ENCODE results near the gene AFG1L.
"Not testable (repeated sequence)": the region's sequence is repeated elsewhere in the genome, so short reads cannot be mapped to it uniquely, and the experiment has no call there.

Gene AFG1L

DNA sequence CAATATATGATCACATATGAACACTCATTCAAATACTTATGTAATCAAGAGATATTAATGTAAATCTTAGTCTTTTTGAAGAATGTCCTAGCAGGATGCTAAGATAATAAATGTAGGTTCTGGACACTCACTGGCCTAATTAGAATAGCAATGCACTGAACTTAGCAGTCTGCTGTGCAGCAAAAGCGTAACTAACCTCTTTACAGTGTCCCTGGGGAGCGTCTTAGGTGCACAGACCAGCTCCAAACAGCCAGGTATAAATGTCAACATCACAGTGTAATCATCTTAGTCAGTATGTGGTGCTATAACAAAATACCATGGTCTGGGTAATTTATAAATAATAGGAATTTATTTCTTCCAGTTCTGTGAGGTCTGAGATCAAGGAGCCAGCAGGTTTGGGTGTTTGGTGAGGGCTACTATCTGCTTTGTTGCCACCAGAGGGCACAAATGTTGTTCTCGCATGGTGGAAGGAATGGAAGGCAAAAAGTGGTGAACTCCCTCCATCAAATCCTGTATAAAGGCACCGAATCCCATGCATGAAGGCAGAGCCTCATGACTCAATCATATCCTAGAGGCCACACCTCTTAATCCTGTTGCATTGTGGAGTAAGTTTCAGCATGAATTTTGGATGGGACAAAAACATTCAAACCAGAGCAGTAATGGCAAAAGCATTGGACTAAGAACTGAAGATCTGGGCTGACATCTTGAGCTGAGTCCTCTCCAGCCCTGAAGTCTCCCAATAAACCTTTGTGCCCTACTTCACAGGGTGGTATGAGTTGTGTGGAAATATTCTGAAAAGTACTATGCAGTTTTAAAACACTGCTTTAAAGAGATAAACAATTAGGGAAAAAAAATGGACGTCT, 224.1 kb downstream of the AFG1L start:
- DNase-seq (ENCODE audit: low spot score) = peak; percentile 49

DNA sequence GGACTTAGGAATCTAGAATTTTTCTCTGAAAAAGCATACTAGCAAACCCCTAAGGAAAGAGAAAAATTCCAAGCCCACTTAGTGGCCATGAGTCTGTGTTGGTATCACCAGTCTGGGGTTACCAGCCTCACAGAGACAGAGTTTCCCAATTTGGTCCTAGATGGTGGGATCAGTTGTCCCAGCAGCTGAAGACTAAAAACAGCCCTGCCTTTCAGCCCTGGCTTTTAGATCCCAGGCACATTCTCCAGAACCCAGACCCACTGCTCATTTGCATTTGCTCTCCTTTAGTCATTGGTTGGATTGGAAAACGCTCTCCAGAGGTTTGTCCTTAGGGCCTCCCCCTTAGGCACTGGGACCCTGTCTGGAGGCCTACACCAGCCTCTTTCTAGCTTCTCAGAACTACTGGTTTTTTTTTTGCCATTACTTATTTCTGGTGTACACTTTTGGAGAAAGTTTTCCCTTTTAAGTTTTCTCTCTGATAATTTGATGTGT, 226.8 kb downstream of the AFG1L start:
- no peak for DNase-seq (ENCODE audit: low spot score)

DNA sequence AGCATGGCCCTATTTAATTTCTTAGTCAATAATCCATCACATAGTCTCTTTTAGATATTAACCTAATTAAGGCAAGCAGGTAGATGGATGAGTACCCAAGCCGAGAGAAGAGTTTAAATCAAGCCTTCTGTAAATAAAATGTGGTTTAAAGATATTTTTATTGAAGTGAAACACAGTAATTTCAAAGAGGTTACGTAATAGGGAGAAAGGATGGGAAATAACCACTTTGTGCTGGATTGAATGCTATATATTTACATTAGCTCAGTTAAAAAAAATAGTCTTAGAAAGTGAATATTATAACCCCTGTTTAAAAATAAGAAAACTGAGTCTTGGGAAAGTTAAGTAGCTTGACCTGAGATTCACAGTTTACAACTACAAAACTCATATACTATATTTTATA, 228.8 kb downstream of the AFG1L start:
- no peak for DNase-seq (ENCODE audit: low spot score)

DNA sequence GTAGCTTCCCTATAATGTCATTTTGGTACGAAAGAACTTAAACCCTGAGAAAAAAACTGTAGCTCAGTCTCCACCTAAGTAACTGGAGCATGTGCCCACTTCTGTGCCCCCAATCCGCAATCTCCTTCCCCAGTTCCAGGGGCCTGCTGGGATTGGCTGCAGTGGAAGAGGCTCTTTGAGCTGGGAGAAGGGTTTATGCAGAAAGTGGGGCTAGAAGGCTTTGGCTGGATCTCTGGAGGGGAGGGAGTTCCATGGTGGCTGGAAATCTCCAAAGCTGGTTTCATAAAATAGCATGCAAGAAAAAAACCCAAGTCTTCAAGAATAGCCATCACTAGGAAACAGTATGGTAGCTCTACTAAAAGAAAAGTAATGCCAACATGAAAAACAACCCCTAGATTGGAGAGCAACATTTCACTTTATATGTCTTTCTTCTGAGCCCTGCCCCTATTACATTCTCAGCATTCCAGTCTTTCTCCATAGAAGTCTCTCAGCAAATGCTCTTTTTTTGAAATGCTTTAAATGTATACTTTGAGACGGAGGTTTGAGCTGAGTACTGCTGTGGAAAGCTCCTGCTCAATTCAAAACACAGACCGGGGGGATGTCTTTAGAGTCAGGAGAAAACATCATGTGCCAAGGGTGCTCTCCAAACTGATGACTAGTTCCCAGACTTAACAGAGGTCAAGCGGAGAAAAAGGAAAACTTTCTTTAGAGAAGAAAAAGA, 229.8 kb downstream of the AFG1L start:
- no peak for DNase-seq (ENCODE audit: low spot score)

GRCh38 chr6:108526739-108527174, 231.9 kb downstream of the AFG1L start:
- DNase-seq (ENCODE audit: low spot score) = peak; percentile 52

DNA sequence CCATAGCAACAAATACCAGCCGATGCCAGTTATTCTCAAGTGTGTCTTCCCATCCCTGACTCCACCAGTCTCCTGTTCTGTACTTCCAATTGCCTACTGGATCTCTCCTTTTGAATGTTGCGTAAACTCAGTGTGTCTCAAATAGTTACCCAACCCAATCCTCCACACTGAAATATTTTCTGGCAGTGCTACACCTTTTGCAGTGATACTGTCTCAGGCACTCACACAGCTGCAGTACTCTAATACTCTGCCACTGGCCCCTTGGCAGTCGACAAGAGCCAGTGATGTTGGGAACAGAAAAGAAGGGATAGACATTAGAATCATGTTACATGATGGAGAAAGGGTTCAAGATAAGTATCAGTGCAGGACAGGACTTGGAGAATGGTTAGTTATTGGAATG, 234.0 kb downstream of the AFG1L start:
- DNase-seq (ENCODE audit: low spot score) = no peak

GRCh38 chr6:108531332-108531731, 236.5 kb downstream of the AFG1L start:
- DNase-seq (ENCODE audit: low spot score) = no peak

- no peak for DNase-seq (ENCODE audit: low spot score)
These were observed 240.4 kb downstream of the AFG1L start for GRCh38 chr6:108535114-108535742.

- DNase-seq (ENCODE audit: low spot score) = not testable (repeated sequence)
These were observed 241.2 kb downstream of the AFG1L start for GRCh38 chr6:108535920-108536535.

DNA sequence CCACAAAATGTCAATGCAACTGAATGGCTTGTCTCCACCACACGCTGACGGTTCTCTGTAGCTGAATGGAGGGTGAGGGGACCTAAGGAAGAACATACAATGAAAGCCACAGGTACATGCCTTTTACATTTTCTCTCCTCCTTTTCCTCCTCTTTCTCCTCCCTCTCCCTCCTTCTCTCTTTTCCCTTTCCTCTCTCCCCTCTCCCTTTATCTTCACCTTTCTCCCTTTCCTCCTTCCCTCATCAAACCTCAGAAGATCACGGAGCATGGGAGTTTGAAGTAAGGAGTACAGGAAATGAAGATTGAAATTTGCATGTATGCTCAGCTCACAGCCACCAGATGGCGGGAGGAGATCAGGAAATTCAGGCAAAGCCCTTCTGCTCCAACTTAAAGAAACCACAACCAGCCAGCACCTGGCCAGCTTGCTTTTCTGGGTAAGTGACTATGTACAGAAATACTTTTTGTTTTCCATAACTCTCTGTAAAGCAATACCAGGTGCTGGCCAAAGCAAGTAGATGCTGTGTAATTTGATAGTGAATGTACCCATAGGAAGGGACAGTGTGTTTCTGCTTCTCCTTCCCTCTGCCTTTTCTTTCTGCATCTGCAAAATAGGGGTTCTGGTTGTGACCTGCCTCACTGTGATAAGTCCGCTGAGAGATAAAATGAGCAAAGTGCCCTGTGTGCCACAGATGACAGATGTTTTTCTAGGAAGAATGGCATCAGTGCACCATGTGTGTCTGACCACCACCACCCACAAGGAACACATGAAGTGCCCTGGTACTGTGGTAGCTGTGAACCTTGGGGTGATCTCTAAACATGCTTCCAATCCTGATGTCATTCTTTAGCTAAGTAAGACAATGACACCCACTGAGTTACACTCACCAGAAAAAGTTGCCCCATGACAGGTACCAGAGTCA, 247.2 kb downstream of the AFG1L start:
- peak; percentile 83 for DNase-seq (ENCODE audit: low spot score)

GRCh38 chr6:108543175-108543940, 248.5 kb downstream of the AFG1L start:
- no peak for DNase-seq (ENCODE audit: low spot score)

DNA sequence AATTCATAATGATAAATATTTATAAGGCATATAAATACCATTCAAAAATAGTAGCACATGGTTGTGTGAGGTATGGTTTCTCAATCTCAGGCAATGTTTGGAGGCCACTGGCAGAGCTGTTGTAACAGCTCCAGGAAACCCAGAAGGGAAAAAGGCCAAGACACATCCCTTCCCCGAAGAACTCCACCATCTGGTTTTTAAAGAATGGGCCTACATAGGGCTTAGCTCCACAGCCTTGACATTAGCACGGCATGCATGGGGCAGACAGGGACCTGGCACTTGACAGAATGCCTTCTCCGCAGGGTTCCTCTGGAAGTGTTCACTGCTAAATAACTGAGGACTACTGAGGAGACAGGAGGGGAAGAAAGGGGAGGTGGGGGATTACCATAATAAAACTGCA, 249.8 kb downstream of the AFG1L start:
- DNase-seq (ENCODE audit: low spot score) = no peak

DNA sequence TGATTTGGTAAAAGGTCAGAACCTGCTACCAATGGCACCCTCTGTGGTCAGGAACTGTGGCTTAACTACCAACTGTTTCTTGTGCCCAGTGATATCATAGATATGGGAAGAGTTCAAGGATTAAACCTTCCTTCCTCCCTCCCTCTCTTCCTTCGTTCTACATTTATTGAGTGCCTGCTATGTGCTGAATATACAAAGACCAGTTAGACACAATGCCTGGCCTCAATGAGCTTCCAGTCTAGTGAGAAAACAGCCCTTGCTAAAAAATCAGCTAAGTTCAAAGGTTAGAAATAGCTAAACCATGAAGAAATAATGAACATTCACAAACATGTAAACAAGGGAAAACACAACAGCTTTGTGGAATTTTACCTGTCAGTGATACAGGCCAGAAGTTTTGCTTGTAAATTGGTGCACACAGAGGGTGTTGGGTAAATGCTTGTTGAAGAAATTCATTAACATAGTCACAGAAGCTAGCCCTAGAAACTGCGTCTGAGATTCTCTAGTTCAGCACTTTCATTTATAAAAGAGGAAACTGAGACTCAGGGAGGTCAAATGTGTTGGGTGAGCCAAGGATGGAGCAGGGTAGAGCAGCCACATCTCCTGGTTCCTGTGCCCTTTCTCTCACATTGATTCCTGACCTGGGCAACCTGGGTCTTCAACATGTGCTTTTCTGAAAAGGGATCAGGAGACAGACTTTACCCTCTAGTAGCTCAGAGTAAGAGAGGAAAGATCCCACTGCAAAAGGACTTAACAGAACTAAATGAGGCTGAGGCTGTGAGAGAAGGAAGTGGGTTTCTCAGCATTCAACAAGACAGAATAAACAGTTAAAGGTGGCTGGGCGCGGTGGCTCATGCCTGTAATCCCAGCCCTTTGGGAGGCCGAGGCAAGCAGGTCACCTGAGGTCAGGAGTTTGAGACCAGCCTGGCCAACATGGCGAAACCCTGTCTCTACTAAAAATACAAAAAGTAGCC, 251.5 kb downstream of the AFG1L start:
- no peak for DNase-seq (ENCODE audit: low spot score)

GRCh38 chr6:108549241-108549640, 254.4 kb downstream of the AFG1L start:
- DNase-seq (ENCODE audit: low spot score) = no peak

- DNase-seq (ENCODE audit: low spot score) = no peak
These were observed 254.9 kb downstream of the AFG1L start for GRCh38 chr6:108549741-108550140.

- no peak for DNase-seq (ENCODE audit: low spot score)
These were observed 255.4 kb downstream of the AFG1L start for GRCh38 chr6:108550256-108550655.

DNA sequence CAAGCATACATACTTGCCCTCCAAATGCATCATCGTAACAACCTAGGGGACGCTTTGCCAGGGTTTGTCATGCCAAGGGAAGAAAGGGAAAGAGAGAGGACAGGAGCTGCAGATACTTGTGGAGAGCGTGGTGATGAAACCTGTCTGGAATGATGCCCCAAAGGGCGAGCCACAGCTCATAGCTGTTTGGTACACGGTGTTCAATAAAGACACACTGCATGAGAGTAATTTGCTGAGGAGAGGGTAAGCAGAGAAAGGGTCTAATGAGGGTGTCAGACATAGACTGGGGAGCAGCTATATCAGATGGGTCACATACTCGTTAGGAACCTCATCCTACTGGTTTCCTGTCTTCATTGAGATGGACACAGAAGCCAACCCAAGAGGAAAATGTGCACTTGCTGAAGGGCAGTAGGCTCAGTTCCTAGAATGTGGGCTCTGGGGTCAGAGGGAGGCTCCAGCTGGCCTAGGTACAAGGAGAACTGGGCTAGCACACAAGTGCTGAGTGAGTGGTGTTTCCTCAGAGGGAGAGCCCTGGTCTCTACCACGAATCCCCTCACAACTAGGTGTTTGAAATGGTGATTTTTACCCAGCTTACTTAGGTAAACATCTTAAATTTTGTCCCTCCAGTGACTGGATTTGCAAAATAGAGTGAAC, 260.7 kb downstream of the AFG1L start:
- DNase-seq (ENCODE audit: low spot score) = no peak

GRCh38 chr6:108556250-108556649, 261.4 kb downstream of the AFG1L start:
- no peak for DNase-seq (ENCODE audit: low spot score)

All from SK-N-DZ (cell line).